M059J (cell line): ENCODE results near the gene TMEM221. TPM values are rescaled to one million over a fixed set of nuclear protein-coding genes. Genes with fewer than 3 reads are reported as not detected.
"Not testable (repeated sequence)": the region's sequence is repeated elsewhere in the genome, so short reads cannot be mapped to it uniquely, and the experiment has no call there.

Experiments
- DNase-seq: peaks from one replicate; pipeline ENCODE4 v3.0.0-alpha.2; 2012; ENCODE audit warnings: low read depth
- total RNA-seq: library from RNA; depleted of rRNA; stranded (reverse); fragments of >200 nt; shearing (Covaris generic); gene quantifications from 2 replicates; pipeline ENCODE4 v1.2.3, GENCODE V29; 2014; rRNA removed

Gene TMEM221
- 0.25 TPM in 1 of 2 replicates, not detected in the other for total RNA-seq

DNA sequence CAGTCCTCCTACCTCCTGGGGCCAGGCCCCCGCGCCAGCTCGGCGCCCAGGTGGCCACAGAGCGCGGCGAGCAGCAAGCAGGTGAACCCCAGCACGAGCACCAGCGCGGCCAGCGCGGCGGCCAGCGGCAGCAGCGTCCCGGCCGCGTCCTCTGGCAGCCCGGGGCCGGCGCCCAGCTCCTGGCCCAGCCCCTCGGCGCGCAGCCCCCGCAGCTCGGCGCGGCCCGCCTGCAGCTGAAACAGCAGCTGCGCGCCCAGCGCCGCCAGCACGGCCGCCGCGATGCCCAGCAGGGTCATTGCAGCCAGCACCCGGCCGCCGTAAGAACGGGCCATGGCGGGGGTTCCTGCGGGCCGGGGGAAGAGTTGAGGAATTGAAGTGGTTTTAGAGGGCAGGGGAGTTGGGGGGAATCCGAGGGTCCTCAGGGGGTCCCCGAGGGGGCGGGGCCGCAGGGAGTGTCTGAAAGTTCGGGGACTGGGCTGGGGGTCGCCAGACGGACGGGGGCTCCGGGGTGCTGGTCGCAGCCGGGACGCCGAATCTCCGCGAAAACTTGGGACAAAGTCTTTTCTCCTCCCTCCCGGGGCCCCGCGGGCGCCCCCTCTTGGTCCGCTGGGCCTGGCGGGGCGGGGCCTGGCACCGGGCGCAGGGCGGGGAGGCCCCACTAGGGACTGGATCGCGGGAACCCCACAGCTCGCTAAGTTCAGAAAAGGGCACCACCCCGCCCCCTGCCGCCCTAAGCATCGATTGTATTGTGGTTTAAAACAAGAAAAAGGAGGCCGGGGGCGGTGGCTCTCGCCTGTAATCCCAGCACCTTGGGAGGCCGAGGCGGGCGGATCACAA is at the start of gene TMEM221:
Gene TMEM221, minus strand, starts transcription at position 538 of the 837 bp plus-strand sequence. Its CDS starts 206 bp downstream, at position 332.
- DNase-seq: peak; percentile 45

- DNase-seq: no peak
Measured at GRCh38 chr19:17497149-17497798, 48.8 kb upstream of the TMEM221 start.

DNA sequence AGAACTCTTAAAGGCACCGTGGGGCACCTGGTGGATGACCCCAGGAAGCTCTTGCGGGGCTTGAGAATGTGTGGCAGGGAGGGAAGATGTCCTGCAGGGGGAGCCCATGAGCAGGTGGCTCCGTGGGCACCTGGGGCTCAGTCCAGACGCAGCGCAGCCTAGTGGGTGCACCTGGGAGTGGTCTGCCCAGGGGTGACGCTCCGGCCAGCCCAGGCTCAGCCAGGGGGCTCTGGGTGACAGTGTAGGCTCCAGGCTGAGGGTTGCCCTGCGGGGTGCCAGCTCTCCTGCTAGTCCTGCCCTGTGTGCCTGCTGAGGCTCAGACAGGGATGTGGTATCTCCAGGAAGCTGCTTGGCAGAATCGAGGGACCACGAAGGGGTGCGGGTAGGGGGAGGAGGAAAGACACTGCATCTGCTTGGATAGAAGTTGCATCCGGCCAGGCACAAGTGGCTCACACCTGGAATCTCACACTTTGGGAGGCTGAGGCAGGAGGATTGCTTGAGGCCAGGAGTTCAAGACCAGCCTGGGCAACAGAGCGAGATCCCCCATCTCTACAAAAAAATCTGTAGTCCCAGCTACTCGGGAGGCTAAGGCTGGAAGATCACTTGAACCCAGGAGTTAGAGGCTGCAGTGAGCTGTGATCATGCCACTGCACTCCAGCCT is 48.0 kb upstream of the TMEM221 start:
- peak; percentile 48 for DNase-seq

GRCh38 chr19:17495639-17496296 is 47.3 kb upstream of the TMEM221 start:
- DNase-seq: no peak

DNA sequence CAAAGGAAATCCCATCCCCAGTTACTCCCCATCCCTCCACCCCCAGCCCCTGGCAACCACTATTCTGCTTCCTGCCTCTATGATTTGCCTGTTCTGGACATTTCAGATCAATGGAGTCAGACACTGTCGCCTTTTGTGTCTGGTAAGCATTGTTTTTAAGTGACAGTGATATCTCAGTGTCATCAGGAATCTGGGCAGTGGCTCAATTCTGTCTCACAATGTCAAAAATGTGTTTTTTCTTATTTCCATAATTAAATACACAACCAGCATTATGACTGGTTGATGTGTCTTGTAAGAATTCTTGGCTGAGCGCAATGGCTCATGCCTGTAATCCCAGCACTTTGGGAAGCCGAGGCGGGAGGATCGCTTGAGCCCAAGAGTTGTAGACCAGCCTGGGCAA is 42.8 kb upstream of the TMEM221 start:
- no peak for DNase-seq

- DNase-seq: no peak
Measured at GRCh38 chr19:17490411-17490810, 41.9 kb upstream of the TMEM221 start.

- DNase-seq: no peak
Measured at GRCh38 chr19:17489392-17490030, 41.0 kb upstream of the TMEM221 start.

GRCh38 chr19:17488593-17489391 is 40.3 kb upstream of the TMEM221 start:
- DNase-seq: peak; percentile 15

DNA sequence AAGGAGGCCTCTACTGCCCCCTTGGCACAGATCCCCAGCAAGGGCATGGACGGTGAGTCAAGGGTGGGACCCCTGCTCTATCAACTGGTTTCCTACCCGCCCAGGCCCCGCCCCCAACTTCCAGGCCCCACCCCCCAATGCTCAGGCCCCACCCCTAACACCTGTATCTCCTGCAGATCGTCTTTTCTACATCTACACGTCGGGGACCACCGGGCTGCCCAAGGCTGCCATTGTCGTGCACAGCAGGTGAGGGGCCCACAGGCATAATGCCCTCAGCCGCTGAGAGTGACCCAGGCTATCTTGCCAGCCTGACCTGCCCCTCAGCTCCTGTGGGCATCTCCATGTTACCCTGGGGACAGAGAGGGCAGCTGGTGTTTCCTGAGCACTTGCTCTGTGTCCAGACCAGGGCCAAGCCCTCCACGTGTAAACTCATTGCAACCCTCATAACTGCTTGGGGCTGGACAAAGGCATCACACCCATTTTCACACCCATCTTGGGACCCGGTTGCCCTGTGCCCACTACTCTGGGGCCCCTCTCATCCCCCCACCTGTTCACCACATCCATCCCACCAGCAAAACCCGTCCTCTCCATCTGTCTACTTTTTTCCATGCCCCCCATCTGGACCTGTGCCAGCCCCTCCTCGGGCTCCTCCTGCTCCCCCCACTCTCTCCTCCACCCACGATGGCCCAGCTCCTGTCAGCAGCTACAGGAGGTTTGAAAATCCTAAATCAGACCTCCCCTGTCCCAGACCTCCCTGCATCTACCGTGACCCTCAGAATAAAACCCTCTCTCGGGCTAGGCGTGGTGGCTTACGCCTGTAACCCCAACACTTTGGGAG is 39.0 kb upstream of the TMEM221 start:
- no peak for DNase-seq

- DNase-seq: no peak
Measured at GRCh38 chr19:17486545-17487240, 38.2 kb upstream of the TMEM221 start.

DNA sequence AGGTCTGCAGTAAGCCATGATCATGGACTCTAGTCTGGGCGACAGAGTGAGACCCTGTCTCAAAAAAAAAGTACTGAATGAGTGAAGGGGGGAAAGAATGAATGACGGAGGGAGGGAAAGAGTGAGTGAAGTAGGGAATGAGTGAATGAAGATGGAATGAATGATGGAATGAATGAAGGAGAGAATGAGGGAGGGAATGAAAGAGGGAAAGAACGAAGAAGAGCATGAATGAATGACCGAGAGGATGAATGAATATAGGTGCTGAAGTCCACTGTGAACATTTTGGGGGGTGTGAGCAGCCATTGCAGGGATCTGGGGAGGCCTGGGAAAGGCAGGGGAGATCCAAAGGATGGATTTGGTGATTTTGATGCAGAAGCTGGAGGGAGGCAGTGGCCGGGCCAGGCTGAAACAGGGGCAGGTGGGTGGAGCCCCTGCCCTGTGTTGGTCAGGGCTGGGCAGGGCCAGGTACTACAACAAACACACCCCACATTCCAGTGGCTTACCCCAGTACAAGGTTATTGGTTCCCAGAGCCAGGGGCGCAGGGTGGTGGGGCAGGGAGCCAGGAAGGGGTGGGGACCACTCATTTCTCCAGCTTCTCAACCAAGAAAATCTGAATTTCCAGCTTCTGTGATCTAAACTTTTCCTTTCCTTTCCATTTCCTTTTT is 36.2 kb upstream of the TMEM221 start:
- DNase-seq: no peak

DNA sequence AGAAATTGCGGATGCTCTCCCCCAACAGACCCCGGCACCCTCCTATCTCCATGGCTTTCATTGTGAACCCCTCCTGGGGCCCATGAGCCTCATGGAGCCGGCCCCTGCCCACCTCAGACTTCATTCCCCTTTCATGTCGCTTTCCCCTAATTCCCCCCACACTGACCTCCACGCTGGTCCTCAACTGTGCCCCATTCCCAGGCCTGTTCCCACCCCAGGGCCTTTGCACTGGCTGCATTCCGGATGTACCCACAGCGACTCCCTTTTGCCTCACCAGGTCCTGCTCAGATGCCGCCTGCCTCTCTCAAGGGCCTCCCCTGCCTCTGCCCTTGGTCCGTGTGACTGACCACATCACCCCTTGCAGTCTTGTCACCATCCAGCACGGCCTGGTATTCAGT is 35.1 kb upstream of the TMEM221 start:
- DNase-seq: no peak

GRCh38 chr19:17482877-17483604 is 34.6 kb upstream of the TMEM221 start:
- no peak for DNase-seq

- no peak for DNase-seq
Measured at GRCh38 chr19:17481986-17482385, 33.5 kb upstream of the TMEM221 start.

- peak; percentile 73 for DNase-seq
Measured at GRCh38 chr19:17479325-17479791, 30.9 kb upstream of the TMEM221 start.

DNA sequence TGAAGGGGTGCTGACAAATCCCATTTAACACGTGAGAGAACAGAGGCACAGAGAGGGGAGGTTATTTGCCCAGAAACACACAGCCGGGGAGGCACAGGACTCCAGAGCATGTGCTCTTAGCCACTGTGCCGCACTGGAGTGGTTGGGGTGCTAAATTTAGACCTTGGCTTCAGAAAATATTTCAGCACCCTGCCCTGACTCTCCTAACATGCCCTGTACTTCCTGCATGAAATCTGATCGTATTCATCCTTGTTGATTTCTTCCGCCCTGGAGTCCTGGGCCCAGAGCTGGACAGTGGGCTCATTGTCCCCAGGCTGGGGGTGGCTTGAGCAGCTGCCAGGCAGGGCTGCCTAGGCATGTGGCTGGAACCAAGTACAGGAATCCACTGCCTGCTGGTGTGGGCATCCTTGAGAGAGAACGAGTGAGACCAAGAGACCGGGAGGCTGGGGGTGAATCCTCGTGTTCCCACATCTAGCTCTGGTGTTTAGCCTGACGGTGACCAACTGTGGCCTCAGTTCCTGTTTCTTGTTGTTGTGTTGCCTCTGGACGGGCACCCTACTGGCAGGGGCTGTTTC is 27.2 kb upstream of the TMEM221 start:
- DNase-seq: peak; percentile 88

- DNase-seq: not testable (repeated sequence)
Measured at GRCh38 chr19:17475011-17475540, 26.6 kb upstream of the TMEM221 start.
